ENCODE results near the gene TRMT10A. TPM values are rescaled to one million over a fixed set of nuclear protein-coding genes. Genes with fewer than 3 reads are reported as not detected.
"Not testable (repeated sequence)": the region's sequence is repeated elsewhere in the genome, so short reads cannot be mapped to it uniquely, and the experiment has no call there.

Gene TRMT10A
- total RNA-seq, 1 experiment from 2014 or later, result 4.6 TPM

GRCh38 chr4:99536271-99536670 is 27.6 kb downstream of the TRMT10A start:
- no peak for DNase-seq
- Mint-ChIP-seq H3K9me3 (peaks cover 0 to 3% of the 10 kb centered on the region in 2 experiments; a peak in 3 of 5 replicates), H3K4me1 (peaks cover 3% of the 10 kb centered on the region in 2 experiments; a peak in 2 of 4 replicates), H3K36me3 (ENCODE audit: insufficient read depth in 1 of 3, low read depth in 3 of 3) (no peaks in the 10 kb centered on the region), H3K27me3 (ENCODE audit: low read depth) (no peaks in the 10 kb centered on the region), H3K27ac (no peak overlapping the region), H3K4me3 (no peak overlapping the region)
- no peaks in the 10 kb centered on the region for H3K79me1 ChIP-seq (ENCODE audit: insufficient read depth, low read depth, low read length, poor library complexity, severe bottlenecking)
- H4K8ac ChIP-seq (replicated peaks; ENCODE audit: insufficient read length, low read depth, low read length), result no peak overlapping the region
- no peak overlapping the region for H2BK120ac ChIP-seq (ENCODE audit: low read depth, low read length, poor library complexity, severe bottlenecking)
- no peak for TF ChIP-seq CTCF (conservative IDR thresholded peaks at IDR 0.05)
- no peaks in the 10 kb centered on the region for H4K20me1 ChIP-seq (ENCODE audit: control insufficient read depth, insufficient read depth, insufficient read length)
- H2BK15ac ChIP-seq (ENCODE audit: low read depth, low read length), result no peak overlapping the region
- H3K23ac ChIP-seq (ENCODE audit: insufficient read length, low read depth, low read length), result no peak overlapping the region
- H4K5ac ChIP-seq (ENCODE audit: insufficient read length, low read depth, low read length), result no peak overlapping the region
- no CpG with 5 or more reads among the region's 2 CpGs for WGBS (ENCODE audit: extremely low coverage, insufficient read length, low lambda C conversion rate)
- H2AK5ac ChIP-seq (ENCODE audit: insufficient read length, low read length), result no peak overlapping the region
- no peak overlapping the region for H3K14ac ChIP-seq (ENCODE audit: insufficient read depth, low read length)
- H3K9ac ChIP-seq (ENCODE audit: extremely low read depth, insufficient read length, low read length), result no peak overlapping the region
- no peak overlapping the region for H4K91ac ChIP-seq (ENCODE audit: insufficient read length, low read depth, low read length)
- H3T11ph ChIP-seq (ENCODE audit: low read length), result no peak overlapping the region
- H2BK5ac ChIP-seq (ENCODE audit: insufficient read length, low read length), result no peak overlapping the region
- no peaks in the 10 kb centered on the region for H3K23me2 ChIP-seq (ENCODE audit: insufficient read length, low read depth, low read length, poor library complexity, severe bottlenecking)
- H3K4me1 ChIP-seq (ENCODE audit: insufficient read depth, low read length), result no peaks in the 10 kb centered on the region
- H3K18ac ChIP-seq (ENCODE audit: insufficient read length, low read depth, low read length), result no peak overlapping the region
- no peak overlapping the region for H3K4me2 ChIP-seq (ENCODE audit: insufficient read depth, insufficient read length, low read length)
- H2BK20ac ChIP-seq (ENCODE audit: low read depth, low read length, poor library complexity, severe bottlenecking), result no peak overlapping the region
- H3K4ac ChIP-seq (ENCODE audit: low read depth, low read length), result no peak overlapping the region
- no peak overlapping the region for H2AFZ ChIP-seq (ENCODE audit: low read length)
- H2BK12ac ChIP-seq (ENCODE audit: insufficient read length, low read depth, low read length), result no peak overlapping the region
- no peak overlapping the region for H3K27ac ChIP-seq (ENCODE audit: insufficient read length, low read depth, low read length)
- no peaks in the 10 kb centered on the region for H3K27me3 ChIP-seq (ENCODE audit: insufficient read depth, low read length)
- no peaks in the 10 kb centered on the region for H3K79me2 ChIP-seq (ENCODE audit: insufficient read depth, low read length)
- H3K9me3 ChIP-seq (ENCODE audit: control insufficient read depth, low read depth, low read length), result no peaks in the 10 kb centered on the region
- no peak overlapping the region for H3K56ac ChIP-seq (ENCODE audit: insufficient read length, low read depth, low read length)

- H3K27ac Mint-ChIP-seq; H3K18ac ChIP-seq (ENCODE audit: insufficient read length, low read depth, low read length): not testable (repeated sequence)
Measured at GRCh38 chr4:99534699-99535098, 29.1 kb downstream of the TRMT10A start.

More at GRCh38 chr4:99534699-99535098, 29.1 kb downstream of the TRMT10A start:
- H3K9ac ChIP-seq (ENCODE audit: extremely low read depth, insufficient read length, low read length); H3K56ac ChIP-seq (ENCODE audit: insufficient read length, low read depth, low read length); H3K9me3 Mint-ChIP-seq; H3K23ac ChIP-seq (ENCODE audit: insufficient read length, low read depth, low read length); H3K79me2 ChIP-seq (ENCODE audit: insufficient read depth, low read length); H3K36me3 Mint-ChIP-seq (ENCODE audit: insufficient read depth in 1 of 3, low read depth in 3 of 3); H3K4me1 ChIP-seq (ENCODE audit: insufficient read depth, low read length); H3K23me2 ChIP-seq (ENCODE audit: insufficient read length, low read depth, low read length, poor library complexity, severe bottlenecking); H3K14ac ChIP-seq (ENCODE audit: insufficient read depth, low read length); H3K4ac ChIP-seq (ENCODE audit: low read depth, low read length); H3K27ac ChIP-seq (ENCODE audit: insufficient read length, low read depth, low read length); H2AK5ac ChIP-seq (ENCODE audit: insufficient read length, low read length); H3K27me3 ChIP-seq (ENCODE audit: insufficient read depth, low read length); H4K8ac ChIP-seq (replicated peaks; ENCODE audit: insufficient read length, low read depth, low read length); H2BK5ac ChIP-seq (ENCODE audit: insufficient read length, low read length); H2BK15ac ChIP-seq (ENCODE audit: low read depth, low read length); H4K20me1 ChIP-seq (ENCODE audit: control insufficient read depth, insufficient read depth, insufficient read length); H2BK120ac ChIP-seq (ENCODE audit: low read depth, low read length, poor library complexity, severe bottlenecking); H3K4me2 ChIP-seq (ENCODE audit: insufficient read depth, insufficient read length, low read length); DNase-seq; H3K4me1 Mint-ChIP-seq; H3K4me3 Mint-ChIP-seq; H4K5ac ChIP-seq (ENCODE audit: insufficient read length, low read depth, low read length); H3K27me3 Mint-ChIP-seq (ENCODE audit: low read depth); H4K91ac ChIP-seq (ENCODE audit: insufficient read length, low read depth, low read length); H2AFZ ChIP-seq (ENCODE audit: low read length); H3T11ph ChIP-seq (ENCODE audit: low read length); H3K79me1 ChIP-seq (ENCODE audit: insufficient read depth, low read depth, low read length, poor library complexity, severe bottlenecking); H2BK20ac ChIP-seq (ENCODE audit: low read depth, low read length, poor library complexity, severe bottlenecking); H2BK12ac ChIP-seq (ENCODE audit: insufficient read length, low read depth, low read length); H3K9me3 ChIP-seq (ENCODE audit: control insufficient read depth, low read depth, low read length): not testable (repeated sequence)
- WGBS (ENCODE audit: extremely low coverage, insufficient read length, low lambda C conversion rate), result no CpG with 5 or more reads among the region's 3 CpGs

All from H9 (cell line).